Measurements from ENCODE around the gene AP4E1.
"Not testable (repeated sequence)": the region's sequence is repeated elsewhere in the genome, so short reads cannot be mapped to it uniquely, and the experiment has no call there.

The AP4E1 gene

DNA sequence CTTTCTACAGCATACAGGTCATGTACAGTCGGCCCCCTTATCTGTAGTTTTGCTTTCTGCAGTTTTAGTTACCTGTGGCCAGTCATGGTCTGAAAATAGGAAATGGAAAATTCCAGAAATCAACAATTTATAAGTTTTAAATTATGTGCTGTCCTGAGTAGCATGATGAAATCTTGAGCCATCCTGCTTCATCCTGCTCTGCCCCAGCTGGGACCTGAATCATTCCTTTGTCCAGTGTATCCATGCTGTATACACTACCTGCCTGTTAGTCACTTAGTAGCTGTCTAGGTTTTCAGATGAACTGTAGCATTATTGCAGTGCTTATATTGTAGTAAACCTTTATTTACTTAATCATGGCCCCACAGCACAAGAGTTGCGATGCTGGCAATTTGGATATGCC is 44.8 kb downstream of the AP4E1 start:
- no peak for DNase-seq

DNA sequence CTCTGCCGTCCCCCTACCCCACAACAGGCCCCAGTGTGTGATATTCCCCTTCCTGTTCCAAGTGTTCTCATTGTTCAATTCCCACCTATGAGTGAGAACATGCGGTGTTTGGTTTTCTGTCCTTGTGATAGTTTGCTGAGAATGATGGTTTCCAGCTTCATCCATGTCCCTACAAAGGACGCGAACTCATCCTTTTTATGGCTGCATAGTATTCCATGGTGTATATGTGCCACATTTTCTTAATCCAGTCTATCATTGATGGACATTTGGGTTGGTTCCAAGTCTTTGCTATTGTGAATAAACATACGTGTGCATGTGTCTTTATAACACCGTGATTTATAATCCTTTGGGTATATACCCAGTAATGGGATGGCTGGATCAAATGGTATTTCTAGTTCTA is 46.4 kb downstream of the AP4E1 start:
- DNase-seq = not testable (repeated sequence)

GRCh38 chr15:50959717-50960116 is 51.2 kb downstream of the AP4E1 start:
- DNase-seq = no peak

DNA sequence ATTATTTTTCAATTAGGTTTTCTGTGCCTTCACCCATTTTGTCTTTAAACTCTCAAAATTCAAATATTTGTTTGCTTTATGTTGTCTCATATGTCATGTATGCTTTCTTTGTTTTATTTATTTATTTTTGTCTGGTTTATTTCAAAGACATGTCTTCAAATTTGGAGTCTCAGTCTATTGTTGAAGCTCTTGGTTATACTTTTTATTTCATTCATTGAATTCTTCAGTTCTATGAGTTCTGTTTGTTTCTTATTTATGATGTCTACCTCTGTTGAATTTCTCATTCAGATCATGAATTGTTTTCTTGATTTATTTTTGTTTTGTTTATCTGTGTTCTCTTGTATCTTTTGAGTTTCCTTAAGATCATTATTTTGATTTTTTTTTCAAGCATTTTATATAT is 55.6 kb downstream of the AP4E1 start:
- no peak for DNase-seq

DNA sequence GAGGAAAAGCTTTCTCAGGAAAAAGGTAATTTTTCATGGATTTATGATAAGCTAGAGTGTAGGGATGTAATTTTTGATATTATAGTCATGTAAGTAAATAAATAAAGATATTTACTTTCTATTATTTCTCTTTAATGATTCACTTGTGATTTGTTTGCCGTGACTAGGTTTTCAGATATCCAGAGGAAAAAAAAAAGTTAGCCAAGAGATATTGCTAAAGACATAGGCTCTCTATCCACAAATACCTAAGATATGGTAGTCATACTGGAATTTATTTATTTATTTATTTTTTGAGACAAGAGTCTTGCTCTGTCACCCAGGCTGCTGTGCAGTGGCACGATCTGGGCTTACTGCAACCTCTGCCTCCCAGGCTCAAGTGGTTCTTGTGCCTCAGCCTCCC is 59.9 kb downstream of the AP4E1 start:
- no peak for DNase-seq

GRCh38 chr15:50970524-50970923 is 62.0 kb downstream of the AP4E1 start:
- DNase-seq = no peak

DNA sequence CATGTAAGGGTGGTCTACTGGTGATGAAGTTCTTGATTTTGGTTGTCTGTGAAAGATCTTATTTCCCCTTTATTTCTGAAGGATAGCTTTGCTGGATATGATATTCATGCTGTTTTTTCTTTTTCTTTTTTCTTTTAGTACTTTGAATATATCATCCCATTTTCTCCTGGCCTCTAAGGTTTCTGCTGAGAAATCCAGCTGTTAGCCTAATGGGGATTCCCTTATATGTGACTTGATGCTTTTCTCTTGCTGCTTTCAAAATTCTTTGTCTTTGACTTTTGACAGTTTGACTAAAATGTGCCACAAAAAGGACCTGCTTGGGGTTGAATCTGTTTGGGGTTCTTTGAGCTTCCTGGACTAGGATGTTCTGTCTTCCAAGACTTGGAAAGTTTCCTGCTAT is 62.6 kb downstream of the AP4E1 start:
- DNase-seq = no peak

GRCh38 chr15:50971542-50971941 is 63.1 kb downstream of the AP4E1 start:
- no peak for DNase-seq

GRCh38 chr15:50973605-50974004 is 65.1 kb downstream of the AP4E1 start:
- no peak for DNase-seq

DNA sequence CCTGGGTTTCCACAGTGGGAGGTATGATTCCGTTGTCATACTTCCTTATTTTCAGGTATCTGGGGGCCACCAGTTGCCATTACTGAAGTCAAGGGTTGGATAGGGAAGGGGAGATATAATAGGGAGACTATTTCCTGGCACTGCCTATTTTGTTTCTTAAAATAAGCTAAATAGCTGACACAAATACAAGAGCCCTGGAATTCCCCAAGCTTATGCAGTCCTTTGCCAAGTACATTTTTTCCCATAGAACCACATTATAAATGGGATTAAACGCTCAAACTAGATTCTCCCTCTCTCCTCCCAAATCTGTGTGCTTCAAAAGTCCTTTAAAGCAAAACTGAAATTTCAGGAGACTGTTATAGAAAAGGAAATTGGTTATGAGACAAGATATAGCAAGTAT is 68.7 kb downstream of the AP4E1 start:
- no peak for DNase-seq

GRCh38 chr15:50978580-50978979 is 70.1 kb downstream of the AP4E1 start:
- no peak for DNase-seq

DNA sequence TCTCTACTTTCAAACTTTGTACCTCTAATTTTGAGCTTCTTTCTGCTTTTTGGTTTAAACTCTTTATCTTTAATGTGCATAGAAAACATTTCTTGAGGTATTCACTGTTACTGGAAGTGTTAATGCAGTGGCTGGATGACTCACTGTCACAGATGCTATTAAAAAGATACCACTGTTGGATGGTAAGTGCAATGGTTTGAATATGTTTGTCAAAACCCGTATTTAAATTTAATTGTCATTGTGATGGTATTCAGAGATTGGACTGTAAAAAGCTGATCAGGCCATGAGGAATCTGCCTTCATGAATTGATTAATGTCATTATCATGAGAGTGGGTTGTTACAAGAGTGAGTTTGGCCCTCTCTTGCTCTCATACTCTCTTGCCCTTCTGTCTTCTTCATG is 70.6 kb downstream of the AP4E1 start:
- DNase-seq = no peak

- no peak for DNase-seq
These were observed 85.1 kb downstream of the AP4E1 start for GRCh38 chr15:50993598-50993997.

- no peak for DNase-seq
These were observed 88.2 kb downstream of the AP4E1 start for GRCh38 chr15:50996641-50997040.

GRCh38 chr15:50997371-50998051 is 89.0 kb downstream of the AP4E1 start:
- no peak for DNase-seq

- DNase-seq = no peak
These were observed 95.6 kb downstream of the AP4E1 start for GRCh38 chr15:51004103-51004551.

- DNase-seq = no peak
These were observed 98.0 kb downstream of the AP4E1 start for GRCh38 chr15:51006336-51006985.

- DNase-seq = no peak
These were observed 98.7 kb downstream of the AP4E1 start for GRCh38 chr15:51007131-51007666.

DNA sequence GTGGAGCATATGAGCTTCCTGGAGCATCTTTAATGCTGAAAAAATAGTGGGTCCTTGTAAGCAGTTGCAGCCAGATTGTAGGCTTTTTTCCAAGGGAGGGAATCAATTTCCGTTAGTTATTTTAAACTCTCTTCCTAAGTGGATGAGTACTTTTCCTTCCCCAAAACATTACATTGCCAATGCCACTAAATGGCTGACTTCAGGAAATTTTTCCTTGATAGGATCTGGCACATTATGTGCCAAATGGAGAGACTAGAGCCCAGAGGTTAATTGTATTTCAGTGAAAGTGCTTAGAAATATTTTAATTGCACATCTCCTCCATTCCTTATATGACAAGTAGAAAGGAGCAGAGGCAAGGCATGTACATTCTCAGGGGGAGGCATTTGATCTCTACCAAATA is 102.7 kb downstream of the AP4E1 start:
- no peak for DNase-seq

GRCh38 chr15:51016615-51017014 is 108.1 kb downstream of the AP4E1 start:
- DNase-seq = no peak

DNA sequence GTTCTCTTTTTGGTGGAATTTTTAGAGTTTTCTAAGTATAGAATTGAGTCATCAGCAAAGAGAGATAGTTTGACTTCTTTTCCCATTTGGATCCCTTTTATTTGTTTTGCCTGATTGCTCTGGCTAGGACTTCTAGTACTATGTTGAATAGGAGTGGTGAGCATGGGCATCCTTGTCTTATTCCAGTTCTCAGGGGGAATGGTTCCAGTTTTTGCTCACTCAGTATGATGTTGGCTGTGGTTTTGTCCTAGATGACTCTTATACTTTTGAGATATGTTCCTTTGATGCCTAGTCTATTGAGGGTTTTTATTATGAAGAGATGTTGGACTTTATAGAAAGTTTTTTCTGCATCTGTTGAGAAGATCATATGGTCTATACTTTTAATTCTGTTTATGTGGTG is 113.7 kb downstream of the AP4E1 start:
- DNase-seq = no peak

GRCh38 chr15:51023499-51023898 is 115.0 kb downstream of the AP4E1 start:
- DNase-seq = no peak

GRCh38 chr15:51024735-51025453 is 116.4 kb downstream of the AP4E1 start:
- DNase-seq = no peak

DNA sequence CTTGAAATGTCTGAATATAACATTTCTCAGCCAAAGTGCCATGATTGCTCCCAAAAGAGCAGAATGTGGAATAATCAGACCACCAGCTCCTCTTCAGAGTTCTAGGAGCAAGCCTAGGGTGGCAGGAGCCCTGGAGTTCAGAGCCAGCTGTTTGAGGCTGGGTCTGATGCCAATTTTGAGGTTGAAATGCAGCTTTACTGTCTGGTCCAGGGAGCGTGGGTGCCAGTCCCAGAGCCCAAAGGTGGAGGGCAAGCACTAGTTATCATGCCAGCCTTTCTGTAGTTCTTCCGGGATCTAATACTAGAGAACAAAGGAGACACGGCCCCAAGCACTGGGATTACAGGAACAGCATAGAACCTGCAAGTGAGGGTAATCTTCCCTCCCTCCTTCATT is 117.0 kb downstream of the AP4E1 start:
- DNase-seq = no peak
